Superior temporal gyrus (tissue), 1 donor: ENCODE data around the gene RCAN2.

Source experiments
- DNase-seq: peaks from one replicate; pipeline ENCODE4 v3.0.0-alpha.2; 2016; ENCODE audit errors: extremely low spot score

RCAN2 gene

GRCh38 chr6:46254946-46255345, 236.3 kb downstream of the RCAN2 start:
- no peak for DNase-seq

GRCh38 chr6:46254331-46254730, 236.9 kb downstream of the RCAN2 start:
- no peak for DNase-seq

- no peak for DNase-seq
Observed at GRCh38 chr6:46251583-46252339, 239.5 kb downstream of the RCAN2 start.

- DNase-seq: no peak
Observed at GRCh38 chr6:46248143-46248542, 243.1 kb downstream of the RCAN2 start.

GRCh38 chr6:46246727-46247126, 244.5 kb downstream of the RCAN2 start:
- no peak for DNase-seq

GRCh38 chr6:46246081-46246480, 245.2 kb downstream of the RCAN2 start:
- DNase-seq: no peak

GRCh38 chr6:46244670-46245069, 246.6 kb downstream of the RCAN2 start:
- no peak for DNase-seq

GRCh38 chr6:46243754-46244153, 247.5 kb downstream of the RCAN2 start:
- DNase-seq: no peak

GRCh38 chr6:46242921-46243320, 248.3 kb downstream of the RCAN2 start:
- DNase-seq: no peak

GRCh38 chr6:46240866-46241565, 250.2 kb downstream of the RCAN2 start:
- peak; percentile 51 for DNase-seq

- no peak for DNase-seq
Observed at GRCh38 chr6:46236752-46237151, 254.5 kb downstream of the RCAN2 start.

GRCh38 chr6:46235242-46235641, 256.0 kb downstream of the RCAN2 start:
- no peak for DNase-seq

GRCh38 chr6:46234700-46235099, 256.5 kb downstream of the RCAN2 start:
- no peak for DNase-seq

GRCh38 chr6:46234156-46234556, 257.1 kb downstream of the RCAN2 start:
- no peak for DNase-seq

GRCh38 chr6:46233129-46233528, 258.1 kb downstream of the RCAN2 start:
- no peak for DNase-seq

GRCh38 chr6:46222286-46222685, 269.0 kb downstream of the RCAN2 start:
- no peak for DNase-seq

- DNase-seq: peak; percentile 94
Observed at GRCh38 chr6:46221222-46221793, 269.9 kb downstream of the RCAN2 start.

GRCh38 chr6:46220352-46221221, 270.7 kb downstream of the RCAN2 start:
- no peak for DNase-seq

GRCh38 chr6:46219661-46220060, 271.6 kb downstream of the RCAN2 start:
- DNase-seq: no peak

- peak; percentile 58 for DNase-seq
Observed at GRCh38 chr6:46218457-46218856, 272.8 kb downstream of the RCAN2 start.

GRCh38 chr6:46217671-46218131, 273.5 kb downstream of the RCAN2 start:
- peak; percentile 86 for DNase-seq

GRCh38 chr6:46216879-46217278, 274.4 kb downstream of the RCAN2 start:
- no peak for DNase-seq
